K562 (cell line): ENCODE results near the gene FARP1.

Source experiments
- ATF7 ChIP-seq: fragments of 450-650 bp; IDR thresholded peaks from 2 replicates; pipeline ENCODE4 v1.7.1; 2014; ENCODE audit warnings: mild to moderate bottlenecking, moderate library complexity
- BACH1 ChIP-seq: fragments of 200-800 bp; sonication (Bioruptor generic); IDR thresholded peaks from 2 replicates; pipeline ENCODE4 v1.6.1; 2016; ENCODE audit warnings: missing genetic modification characterization, missing compliant biosample characterization
- CREB1 ChIP-seq, 2 experiments: sonication (generic) in 1 of 2; formaldehyde crosslinking in 1 of 2; IDR thresholded peaks; 2 replicates each; pipeline versions ENCODE4 v1.6.1 to v1.8.0; 2012 to 2022; ENCODE audit warnings: inconsistent platforms in 1 of 2, mild to moderate bottlenecking in 1 of 2, missing genetic modification reagents in 1 of 2, moderate library complexity in 1 of 2
- EGR1 ChIP-seq: fragments of 450-650 bp; conservative IDR thresholded peaks from 2 replicates; pipeline ENCODE4 v1.6.1; 2017; ENCODE audit warnings: mild to moderate bottlenecking
- HNRNPH1 ChIP-seq: fragments of 200-400 bp; formaldehyde crosslinking; optimal IDR thresholded peaks from 2 replicates; pipeline ENCODE3; 2017; ENCODE audit warnings: low read depth, mild to moderate bottlenecking, low read length, moderate library complexity
- SMARCE1 ChIP-seq: fragments of 450-650 bp; IDR thresholded peaks from 2 replicates; pipeline ENCODE4 v1.7.1; 2016; ENCODE audit warnings: mild to moderate bottlenecking
- SOX6 ChIP-seq: fragments of 450-650 bp; IDR thresholded peaks from 2 replicates; pipeline ENCODE4 v1.6.1; 2014; ENCODE audit warnings: mild to moderate bottlenecking
- TAF1 ChIP-seq: IDR thresholded peaks from 2 replicates; pipeline ENCODE4 v1.6.1; 2011; ENCODE audit warnings: mild to moderate bottlenecking, low read length, moderate library complexity; ENCODE audit not compliant: insufficient read depth, control insufficient read depth, severe bottlenecking; ENCODE audit errors: extremely low read depth
- TFAM ChIP-seq: fragments of 250-450 bp; sonication (Bioruptor Pico); conservative IDR thresholded peaks from 2 replicates; pipeline ENCODE4 v1.5.0; 2021; ENCODE audit warnings: mild to moderate bottlenecking, moderate library complexity
- ZNF282 ChIP-seq: sonication (generic); formaldehyde crosslinking; IDR thresholded peaks from 2 replicates; pipeline ENCODE4 v1.8.1; 2023; ENCODE audit warnings: missing genetic modification reagents
- ZNF780A ChIP-seq: fragments of 250-450 bp; sonication (Bioruptor Pico); IDR thresholded peaks from 2 replicates; pipeline ENCODE4 v1.5.0; 2021; ENCODE audit warnings: mild to moderate bottlenecking
- TF ChIP-seq, protein P1 (sequence below): sonication (generic); formaldehyde crosslinking; IDR thresholded peaks from 2 replicates; pipeline ENCODE4 v1.8.0; 2022; ENCODE audit warnings: missing genetic modification reagents, mild to moderate bottlenecking, borderline replicate concordance
- TF ChIP-seq, protein P2 (sequence below), 3 experiments: IDR thresholded peaks in 2 of 3; conservative IDR thresholded peaks in 1 of 3; 2 replicates each; pipeline ENCODE4 v1.5.1; 2011 to 2012; ENCODE audit warnings: low read length in 3 of 3, mild to moderate bottlenecking in 3 of 3, control low read depth in 2 of 3, improper control_type of control experiment in 1 of 3, inconsistent platforms in 1 of 3, low read depth in 1 of 3, mixed read lengths in 1 of 3, moderate library complexity in 1 of 3; ENCODE audit not compliant: insufficient read depth in 2 of 3
- TF ChIP-seq, protein P3 (sequence below): fragments of 450-650 bp; IDR thresholded peaks from 2 replicates; pipeline ENCODE4 v1.6.1; 2016; ENCODE audit warnings: missing biosample characterization, missing genetic modification characterization

DNA sequence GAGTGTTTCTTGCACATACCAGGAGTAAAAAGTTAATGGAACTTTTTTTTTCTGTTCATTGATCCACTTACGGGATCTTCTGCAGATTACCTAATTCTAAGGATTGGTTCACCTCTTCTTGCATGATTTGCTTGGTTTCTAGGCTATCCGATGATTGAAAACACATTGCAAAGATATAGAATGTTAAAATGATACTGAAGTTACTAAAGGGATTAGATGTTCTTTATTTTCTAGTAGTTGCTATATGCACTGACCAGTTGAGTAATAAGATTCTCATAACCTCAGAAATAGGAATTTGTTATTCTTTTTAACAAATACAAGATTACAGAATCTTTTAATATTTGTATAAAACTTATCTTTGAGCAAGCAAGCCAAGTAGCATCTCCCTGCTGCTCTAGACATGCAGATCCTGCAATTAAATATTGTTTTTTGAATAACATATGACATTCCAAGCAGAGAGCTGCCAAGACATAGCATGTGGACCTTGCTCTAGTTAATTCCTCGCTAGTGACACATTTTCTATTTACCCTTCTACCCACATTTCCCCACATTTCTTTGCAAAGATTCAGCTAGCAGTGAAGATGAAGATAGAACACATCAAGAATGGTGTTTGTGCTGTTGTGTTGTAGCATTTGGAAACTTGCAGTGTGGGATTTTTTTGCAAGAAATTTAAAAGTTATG lies 85.9 kb downstream of the FARP1 start:
- TF ChIP-seq ATF7 (no peak), TFAM (CRISPR knock-in tag) (no peak), CREB1 (IDR thresholded peaks at IDR 0.05) (no peak), CREB1 (CRISPR knock-in tag; IDR thresholded peaks at IDR 0.05) (no peak), ZNF282 (CRISPR knock-in tag) (no peak), EGR1 (no peak), SMARCE1 (no peak), TAF1 (no peak), HNRNPH1 (no peak), SOX6 (no peak), BACH1 (tag) (no peak), ZNF780A (CRISPR knock-in tag) (no peak)
- TF ChIP-seq, protein P1, sequence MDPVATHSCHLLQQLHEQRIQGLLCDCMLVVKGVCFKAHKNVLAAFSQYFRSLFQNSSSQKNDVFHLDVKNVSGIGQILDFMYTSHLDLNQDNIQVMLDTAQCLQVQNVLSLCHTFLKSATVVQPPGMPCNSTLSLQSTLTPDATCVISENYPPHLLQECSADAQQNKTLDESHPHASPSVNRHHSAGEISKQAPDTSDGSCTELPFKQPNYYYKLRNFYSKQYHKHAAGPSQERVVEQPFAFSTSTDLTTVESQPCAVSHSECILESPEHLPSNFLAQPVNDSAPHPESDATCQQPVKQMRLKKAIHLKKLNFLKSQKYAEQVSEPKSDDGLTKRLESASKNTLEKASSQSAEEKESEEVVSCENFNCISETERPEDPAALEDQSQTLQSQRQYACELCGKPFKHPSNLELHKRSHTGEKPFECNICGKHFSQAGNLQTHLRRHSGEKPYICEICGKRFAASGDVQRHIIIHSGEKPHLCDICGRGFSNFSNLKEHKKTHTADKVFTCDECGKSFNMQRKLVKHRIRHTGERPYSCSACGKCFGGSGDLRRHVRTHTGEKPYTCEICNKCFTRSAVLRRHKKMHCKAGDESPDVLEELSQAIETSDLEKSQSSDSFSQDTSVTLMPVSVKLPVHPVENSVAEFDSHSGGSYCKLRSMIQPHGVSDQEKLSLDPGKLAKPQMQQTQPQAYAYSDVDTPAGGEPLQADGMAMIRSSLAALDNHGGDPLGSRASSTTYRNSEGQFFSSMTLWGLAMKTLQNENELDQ (CRISPR knock-in tag): no peak
- TF ChIP-seq, protein P2, sequence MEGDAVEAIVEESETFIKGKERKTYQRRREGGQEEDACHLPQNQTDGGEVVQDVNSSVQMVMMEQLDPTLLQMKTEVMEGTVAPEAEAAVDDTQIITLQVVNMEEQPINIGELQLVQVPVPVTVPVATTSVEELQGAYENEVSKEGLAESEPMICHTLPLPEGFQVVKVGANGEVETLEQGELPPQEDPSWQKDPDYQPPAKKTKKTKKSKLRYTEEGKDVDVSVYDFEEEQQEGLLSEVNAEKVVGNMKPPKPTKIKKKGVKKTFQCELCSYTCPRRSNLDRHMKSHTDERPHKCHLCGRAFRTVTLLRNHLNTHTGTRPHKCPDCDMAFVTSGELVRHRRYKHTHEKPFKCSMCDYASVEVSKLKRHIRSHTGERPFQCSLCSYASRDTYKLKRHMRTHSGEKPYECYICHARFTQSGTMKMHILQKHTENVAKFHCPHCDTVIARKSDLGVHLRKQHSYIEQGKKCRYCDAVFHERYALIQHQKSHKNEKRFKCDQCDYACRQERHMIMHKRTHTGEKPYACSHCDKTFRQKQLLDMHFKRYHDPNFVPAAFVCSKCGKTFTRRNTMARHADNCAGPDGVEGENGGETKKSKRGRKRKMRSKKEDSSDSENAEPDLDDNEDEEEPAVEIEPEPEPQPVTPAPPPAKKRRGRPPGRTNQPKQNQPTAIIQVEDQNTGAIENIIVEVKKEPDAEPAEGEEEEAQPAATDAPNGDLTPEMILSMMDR (IDR thresholded peaks at IDR 0.05 in 2 of 3, conservative IDR thresholded peaks at IDR 0.05 in 1 of 3; ENCODE audit: insufficient read depth in 2 of 3, low read depth in 1 of 3, low read length in 3 of 3): no peak
- TF ChIP-seq, protein P3, sequence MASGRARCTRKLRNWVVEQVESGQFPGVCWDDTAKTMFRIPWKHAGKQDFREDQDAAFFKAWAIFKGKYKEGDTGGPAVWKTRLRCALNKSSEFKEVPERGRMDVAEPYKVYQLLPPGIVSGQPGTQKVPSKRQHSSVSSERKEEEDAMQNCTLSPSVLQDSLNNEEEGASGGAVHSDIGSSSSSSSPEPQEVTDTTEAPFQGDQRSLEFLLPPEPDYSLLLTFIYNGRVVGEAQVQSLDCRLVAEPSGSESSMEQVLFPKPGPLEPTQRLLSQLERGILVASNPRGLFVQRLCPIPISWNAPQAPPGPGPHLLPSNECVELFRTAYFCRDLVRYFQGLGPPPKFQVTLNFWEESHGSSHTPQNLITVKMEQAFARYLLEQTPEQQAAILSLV (tag): no peak
